ENCODE measurements around the gene RGS3. TPM values are rescaled to one million over a fixed set of nuclear protein-coding genes. Genes with fewer than 3 reads are reported as not detected.

The RGS3 gene
- polyA plus RNA-seq, 3 donors from 2014 or later = 76.9 to 230 (median 90.7) TPM

- peak overlapping the region; percentile 85 to 97 (median 89) for H3K27ac Mint-ChIP-seq
- peaks cover 7 to 18% (median 10%) of the 10 kb centered on the region in 3 donors for H3K27me3 Mint-ChIP-seq (ENCODE audit: low read depth in 3 of 3)
- peaks cover 17 to 49% (median 38%) of the 10 kb centered on the region in 3 donors for H3K36me3 Mint-ChIP-seq
- H3K4me3 Mint-ChIP-seq = peak overlapping the region; percentile 90 to 99 (median 98)
- no peaks in the 10 kb centered on the region for H3K9me3 Mint-ChIP-seq
- DNase-seq = no peak
- H3K4me1 Mint-ChIP-seq = peaks cover 96 to 100% of the 10 kb centered on the region in 2 donors
Measured at GRCh38 chr9:113525205-113525604, 61.7 kb downstream of the RGS3 start.

- H3K36me3 Mint-ChIP-seq = peaks cover 17 to 45% (median 38%) of the 10 kb centered on the region in 3 donors
Measured at GRCh38 chr9:113525831-113526230, 62.3 kb downstream of the RGS3 start.

GRCh38 chr9:113526231-113526746 lies 62.8 kb downstream of the RGS3 start:
- H3K36me3 Mint-ChIP-seq = peaks cover 15 to 44% (median 39%) of the 10 kb centered on the region in 3 donors
- H3K9me3 Mint-ChIP-seq = no peaks in the 10 kb centered on the region
- peaks cover 5 to 14% (median 8%) of the 10 kb centered on the region in 3 donors for H3K27me3 Mint-ChIP-seq (ENCODE audit: low read depth in 3 of 3)
- peaks cover 100% of the 10 kb centered on the region in 2 donors for H3K4me1 Mint-ChIP-seq
- peak overlapping the region; percentile 85 to 97 (median 89) for H3K27ac Mint-ChIP-seq
- peak overlapping the region; percentile 90 to 99 (median 98) for H3K4me3 Mint-ChIP-seq
- DNase-seq = peak; percentile 57 to 62 (median 58)

More at GRCh38 chr9:113525831-113526230, 62.3 kb downstream of the RGS3 start:
- Mint-ChIP-seq H3K4me1 (peaks cover 98 to 100% of the 10 kb centered on the region in 2 donors), H3K4me3 (peak overlapping the region; percentile 90 to 99 (median 98)), H3K27me3 (ENCODE audit: low read depth in 3 of 3) (peaks cover 5 to 14% (median 8%) of the 10 kb centered on the region in 3 donors), H3K27ac (peak overlapping the region; percentile 85 to 97 (median 89)), H3K9me3 (no peaks in the 10 kb centered on the region)
- DNase-seq = peak in 1 of 3 donors; percentile 23

GRCh38 chr9:113526841-113527240 lies 63.3 kb downstream of the RGS3 start:
- H3K4me1 Mint-ChIP-seq = peaks cover 100% of the 10 kb centered on the region in 2 donors
- DNase-seq = no peak
- H3K36me3 Mint-ChIP-seq = peaks cover 14 to 50% (median 40%) of the 10 kb centered on the region in 3 donors
- peaks cover 5 to 14% (median 8%) of the 10 kb centered on the region in 3 donors for H3K27me3 Mint-ChIP-seq (ENCODE audit: low read depth in 3 of 3)
- peak overlapping the region; percentile 85 to 97 (median 89) for H3K27ac Mint-ChIP-seq
- H3K4me3 Mint-ChIP-seq = peak overlapping the region; percentile 90 to 99 (median 98)
- H3K9me3 Mint-ChIP-seq = no peaks in the 10 kb centered on the region

- DNase-seq = no peak
- H3K27me3 Mint-ChIP-seq (ENCODE audit: low read depth in 3 of 3) = peaks cover 4 to 14% (median 5%) of the 10 kb centered on the region in 3 donors
- H3K36me3 Mint-ChIP-seq = peaks cover 14 to 52% (median 44%) of the 10 kb centered on the region in 3 donors
- no peaks in the 10 kb centered on the region for H3K9me3 Mint-ChIP-seq
- H3K4me3 Mint-ChIP-seq = peak overlapping the region in 4 of 5 donors; percentile 90 to 98 (median 94)
- peak overlapping the region; percentile 85 to 97 (median 89) for H3K27ac Mint-ChIP-seq
- H3K4me1 Mint-ChIP-seq = peaks cover 99 to 100% of the 10 kb centered on the region in 2 donors
Measured at GRCh38 chr9:113528088-113528487, 64.6 kb downstream of the RGS3 start.

- peak overlapping the region; percentile 77 to 97 (median 89) for H3K27ac Mint-ChIP-seq
- peaks cover 14 to 45% (median 39%) of the 10 kb centered on the region in 3 donors for H3K36me3 Mint-ChIP-seq
- peaks cover 0 to 9% (median 0%) of the 10 kb centered on the region in 3 donors for H3K27me3 Mint-ChIP-seq (ENCODE audit: low read depth in 3 of 3)
- H3K4me3 Mint-ChIP-seq = peak overlapping the region in 4 of 5 donors; percentile 10 to 46 (median 42)
- DNase-seq = no peak
- peaks cover 96 to 100% of the 10 kb centered on the region in 2 donors for H3K4me1 Mint-ChIP-seq
- H3K9me3 Mint-ChIP-seq = no peaks in the 10 kb centered on the region
Measured at GRCh38 chr9:113528811-113529210, 65.3 kb downstream of the RGS3 start.

- Mint-ChIP-seq H3K9me3 (no peaks in the 10 kb centered on the region), H3K27ac (peak overlapping the region; percentile 77 to 97 (median 90)), H3K27me3 (ENCODE audit: low read depth in 3 of 3) (peaks cover 0 to 12% (median 0%) of the 10 kb centered on the region in 3 donors), H3K36me3 (peaks cover 14 to 42% (median 34%) of the 10 kb centered on the region in 3 donors), H3K4me3 (peak overlapping the region in 2 of 5 donors; percentile 46 to 48), H3K4me1 (peaks cover 95 to 100% of the 10 kb centered on the region in 2 donors)
- no peak for DNase-seq
Measured at GRCh38 chr9:113529336-113530009, 65.9 kb downstream of the RGS3 start.

- Mint-ChIP-seq H3K9me3 (no peaks in the 10 kb centered on the region), H3K36me3 (peaks cover 14 to 41% (median 34%) of the 10 kb centered on the region in 3 donors), H3K4me3 (peak overlapping the region in 2 of 5 donors; percentile 28 to 48), H3K4me1 (peaks cover 92 to 100% of the 10 kb centered on the region in 2 donors), H3K27ac (peak overlapping the region; percentile 65 to 97 (median 90)), H3K27me3 (ENCODE audit: low read depth in 3 of 3) (peaks cover 0 to 12% (median 0%) of the 10 kb centered on the region in 3 donors)
- DNase-seq = no peak
Measured at GRCh38 chr9:113530022-113530635, 66.6 kb downstream of the RGS3 start.

GRCh38 chr9:113530942-113531341 lies 67.4 kb downstream of the RGS3 start:
- H3K4me1 Mint-ChIP-seq = peaks cover 92 to 100% of the 10 kb centered on the region in 2 donors
- no peaks in the 10 kb centered on the region for H3K9me3 Mint-ChIP-seq
- DNase-seq = no peak
- peaks cover 0 to 11% (median 0%) of the 10 kb centered on the region in 3 donors for H3K27me3 Mint-ChIP-seq (ENCODE audit: low read depth in 3 of 3)
- H3K27ac Mint-ChIP-seq = peak overlapping the region; percentile 75 to 97 (median 90)
- H3K36me3 Mint-ChIP-seq = peaks cover 14 to 47% (median 32%) of the 10 kb centered on the region in 3 donors
- H3K4me3 Mint-ChIP-seq = no peak overlapping the region

GRCh38 chr9:113531919-113532808 lies 68.6 kb downstream of the RGS3 start:
- H3K4me3 Mint-ChIP-seq = peak overlapping the region in 3 of 5 donors; percentile 3 to 50 (median 23)
- no peaks in the 10 kb centered on the region for H3K9me3 Mint-ChIP-seq
- peak overlapping the region; percentile 75 to 97 (median 90) for H3K27ac Mint-ChIP-seq
- DNase-seq = no peak
- H3K36me3 Mint-ChIP-seq = peaks cover 14 to 47% (median 27%) of the 10 kb centered on the region in 3 donors
- peaks cover 0 to 3% (median 2%) of the 10 kb centered on the region in 3 donors for H3K27me3 Mint-ChIP-seq (ENCODE audit: low read depth in 3 of 3)
- peaks cover 90 to 99% of the 10 kb centered on the region in 2 donors for H3K4me1 Mint-ChIP-seq

GRCh38 chr9:113532809-113533190 lies 69.3 kb downstream of the RGS3 start:
- DNase-seq = no peak
- peaks cover 14 to 49% (median 23%) of the 10 kb centered on the region in 3 donors for H3K36me3 Mint-ChIP-seq

GRCh38 chr9:113533335-113534225 lies 70.1 kb downstream of the RGS3 start:
- no peak for DNase-seq
- Mint-ChIP-seq H3K27ac (peak overlapping the region; percentile 55 to 97 (median 86)), H3K4me1 (peaks cover 90 to 99% of the 10 kb centered on the region in 2 donors), H3K9me3 (no peaks in the 10 kb centered on the region), H3K4me3 (peak overlapping the region in 2 of 5 donors; percentile 20 to 43), H3K36me3 (peaks cover 14 to 45% (median 23%) of the 10 kb centered on the region in 3 donors), H3K27me3 (ENCODE audit: low read depth in 3 of 3) (peaks cover 0 to 3% (median 3%) of the 10 kb centered on the region in 3 donors)

More at GRCh38 chr9:113532809-113533190, 69.3 kb downstream of the RGS3 start:
- H3K9me3 Mint-ChIP-seq = no peaks in the 10 kb centered on the region
- H3K4me3 Mint-ChIP-seq = peak overlapping the region in 1 of 5 donors; percentile 20
- H3K27me3 Mint-ChIP-seq (ENCODE audit: low read depth in 3 of 3) = peaks cover 0 to 3% (median 3%) of the 10 kb centered on the region in 3 donors
- H3K4me1 Mint-ChIP-seq = peaks cover 90 to 99% of the 10 kb centered on the region in 2 donors
- H3K27ac Mint-ChIP-seq = peak overlapping the region; percentile 49 to 97 (median 88)

All from immature natural killer cell (primary cell).